AG04449 (cell line): Measurements from ENCODE around the gene SELP.

Experiments
- CTCF ChIA-PET: fragments of 350-600 bp; formaldehyde crosslinking; extraction: SDS; loops from one replicate; lab custom pipeline; 2021; ENCODE audit warnings: antibody characterized with exemption; lab: Yijun Ruan, JAX
- POLR2A ChIA-PET: fragments of 400-600, 350-600 bp; formaldehyde crosslinking; extraction: SDS; loops from one replicate; lab custom pipeline; 2020; ENCODE audit warnings: antibody characterized with exemption, inconsistent platforms; lab: Yijun Ruan, JAX
- DNase-seq: peaks from one replicate; pipeline ENCODE4 v3.0.0-alpha.2; 2010; ENCODE audit warnings: low read depth, low spot score
- H3K4me3 ChIP-seq: 2 replicates; pipeline ENCODE4 v1.5.1; 2011; ENCODE audit warnings: low read depth, mild to moderate bottlenecking, control low read depth, low read length
- TF ChIP-seq, protein P1 (sequence below): IDR thresholded peaks from one replicate; pipeline ENCODE4 v1.5.1; 2011; ENCODE audit warnings: mild to moderate bottlenecking, moderate library complexity, low read length, control low read depth, inconsistent platforms; ENCODE audit not compliant: insufficient read depth; ENCODE audit errors: missing control alignments

The SELP gene

GRCh38 chr1:169604781-169605560, 25.0 kb downstream of the SELP start:
- POLR2A ChIA-PET = no interaction called here
- TF ChIP-seq, protein P1, sequence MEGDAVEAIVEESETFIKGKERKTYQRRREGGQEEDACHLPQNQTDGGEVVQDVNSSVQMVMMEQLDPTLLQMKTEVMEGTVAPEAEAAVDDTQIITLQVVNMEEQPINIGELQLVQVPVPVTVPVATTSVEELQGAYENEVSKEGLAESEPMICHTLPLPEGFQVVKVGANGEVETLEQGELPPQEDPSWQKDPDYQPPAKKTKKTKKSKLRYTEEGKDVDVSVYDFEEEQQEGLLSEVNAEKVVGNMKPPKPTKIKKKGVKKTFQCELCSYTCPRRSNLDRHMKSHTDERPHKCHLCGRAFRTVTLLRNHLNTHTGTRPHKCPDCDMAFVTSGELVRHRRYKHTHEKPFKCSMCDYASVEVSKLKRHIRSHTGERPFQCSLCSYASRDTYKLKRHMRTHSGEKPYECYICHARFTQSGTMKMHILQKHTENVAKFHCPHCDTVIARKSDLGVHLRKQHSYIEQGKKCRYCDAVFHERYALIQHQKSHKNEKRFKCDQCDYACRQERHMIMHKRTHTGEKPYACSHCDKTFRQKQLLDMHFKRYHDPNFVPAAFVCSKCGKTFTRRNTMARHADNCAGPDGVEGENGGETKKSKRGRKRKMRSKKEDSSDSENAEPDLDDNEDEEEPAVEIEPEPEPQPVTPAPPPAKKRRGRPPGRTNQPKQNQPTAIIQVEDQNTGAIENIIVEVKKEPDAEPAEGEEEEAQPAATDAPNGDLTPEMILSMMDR = no peak
- no peak overlapping the region for H3K4me3 ChIP-seq
- no peak for DNase-seq
- CTCF ChIA-PET = no interaction called here

GRCh38 chr1:169601096-169601881, 28.6 kb downstream of the SELP start:
- CTCF ChIA-PET = interaction anchor here (0.8 to 3.6 kb wide), 10 partner anchors 9 to 211 kb away, joined by 3 to 34 read pairs (median 4); partner anchors contain the start of gene F5
- TF ChIP-seq, protein P1 = no peak

DNA sequence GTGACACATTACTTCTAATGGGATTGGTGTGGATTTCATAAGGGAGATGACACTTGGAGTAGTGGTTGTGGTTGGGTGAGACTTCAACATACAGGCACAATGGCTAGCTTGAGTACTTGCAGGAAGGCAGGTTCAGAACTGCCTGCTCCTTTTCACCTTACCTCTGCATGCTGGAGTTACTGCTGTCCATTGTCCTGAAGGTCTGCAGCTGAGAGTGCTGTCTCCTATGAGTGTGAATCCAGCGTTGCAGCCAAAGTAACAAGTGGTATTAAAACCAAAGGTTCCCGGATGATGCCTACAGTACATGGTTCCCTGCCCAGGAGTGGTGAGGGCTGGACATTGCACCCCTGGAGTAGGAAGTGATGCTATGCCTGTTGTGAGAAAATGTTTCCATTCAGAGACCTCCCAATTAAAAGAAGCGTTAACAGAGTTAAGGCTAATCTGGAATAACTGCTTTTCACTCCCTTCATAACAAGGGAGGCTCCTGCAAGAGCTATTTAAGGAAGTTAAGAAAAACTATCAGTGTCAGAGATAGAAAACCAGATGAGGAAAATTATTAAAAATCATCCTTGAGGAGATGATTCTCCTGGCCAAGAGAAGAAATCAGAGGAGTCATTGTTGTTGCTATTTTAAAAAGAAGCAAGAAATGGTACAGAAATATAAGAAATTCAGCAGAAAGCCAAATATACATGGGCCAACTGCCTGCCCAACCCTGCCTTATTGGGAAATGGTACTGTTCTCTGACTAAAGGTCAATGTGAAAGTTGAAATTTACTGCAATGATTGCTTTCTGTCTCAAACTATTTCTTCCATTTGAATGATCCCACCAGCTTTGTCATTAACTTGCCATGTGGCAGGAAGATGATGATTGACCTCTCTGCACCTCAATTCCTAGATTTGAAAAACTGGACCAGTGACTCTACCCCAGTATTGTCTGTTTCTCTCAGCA, 33.9 kb downstream of the SELP start:
- TF ChIP-seq, protein P1 = no peak
- CTCF ChIA-PET = interaction anchor here (1.1 to 2.1 kb wide), 2 partner anchors 117 to 213 kb away, joined by 3 to 5 read pairs; no protein-coding TSS in a partner anchor
- POLR2A ChIA-PET = no interaction called here
- no peak overlapping the region for H3K4me3 ChIP-seq
- no peak for DNase-seq

More at GRCh38 chr1:169601096-169601881, 28.6 kb downstream of the SELP start:
- POLR2A ChIA-PET = no interaction called here
- DNase-seq = no peak
- H3K4me3 ChIP-seq = no peak overlapping the region

DNA sequence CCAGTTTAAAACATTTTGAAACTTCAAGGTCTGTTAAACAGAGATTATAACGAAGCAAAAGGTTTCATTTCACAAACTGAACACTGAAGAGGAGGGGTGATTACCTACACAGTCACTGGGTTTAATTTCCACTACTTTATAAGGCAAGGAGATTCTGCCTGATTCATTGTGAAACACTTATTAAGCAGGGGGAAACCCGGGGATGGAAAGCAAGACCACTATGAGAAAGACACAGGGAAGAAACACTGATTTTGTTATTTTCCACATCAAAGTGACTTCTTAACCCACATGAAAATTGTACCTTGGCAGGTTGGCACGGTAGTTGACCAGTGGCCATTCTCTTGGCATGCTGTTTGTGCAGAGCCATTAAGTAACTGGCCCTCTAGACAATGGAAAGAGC, 35.5 kb downstream of the SELP start:
- TF ChIP-seq, protein P1 = no peak
- ChIA-PET POLR2A (no interaction called here), CTCF (no interaction called here)
- no peak for DNase-seq
- H3K4me3 ChIP-seq = no peak overlapping the region

DNA sequence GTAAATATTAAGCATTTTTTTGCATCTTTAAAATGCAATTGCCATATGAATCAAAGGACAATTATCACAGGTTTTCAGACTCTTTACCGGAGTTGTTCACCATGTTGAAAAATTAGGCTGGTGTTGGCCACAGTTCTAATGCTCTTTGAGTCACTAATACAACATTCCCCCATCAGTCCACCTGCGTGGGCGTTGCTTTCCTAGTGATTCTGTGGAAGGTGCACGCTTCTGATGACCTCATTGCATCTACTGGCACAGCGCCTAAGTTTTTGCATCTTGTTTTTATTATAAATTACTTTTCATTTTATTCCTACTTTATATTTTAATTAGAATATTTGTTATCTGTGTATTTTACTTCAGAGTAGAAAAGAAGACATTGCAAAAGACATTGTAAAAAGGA, 39.0 kb downstream of the SELP start:
- TF ChIP-seq, protein P1 = no peak
- DNase-seq = no peak
- POLR2A ChIA-PET = no interaction called here
- CTCF ChIA-PET = no interaction called here
- H3K4me3 ChIP-seq = no peak overlapping the region
